Glutamatergic neuron (in vitro differentiated cells): Measurements from ENCODE around the gene EVI5L. TPM values are rescaled to one million over a fixed set of nuclear protein-coding genes. Genes with fewer than 3 reads are reported as not detected.

Source experiments
- DNase-seq: peaks from one replicate; pipeline ENCODE4 v3.0.0; 2022
- H3K27ac Mint-ChIP-seq: one replicate; pipeline ENCODE4 v1.8.0; 2020; ENCODE audit warnings: mild to moderate bottlenecking, mixed read lengths, inconsistent platforms; ENCODE audit not compliant: unreplicated experiment
- H3K27me3 Mint-ChIP-seq: one replicate; pipeline ENCODE4 v1.8.0; 2020; ENCODE audit warnings: mild to moderate bottlenecking, moderate library complexity, mixed read lengths, inconsistent platforms; ENCODE audit not compliant: unreplicated experiment
- H3K36me3 Mint-ChIP-seq: one replicate; pipeline ENCODE4 v1.8.0; 2020; ENCODE audit warnings: mild to moderate bottlenecking, mixed read lengths, inconsistent platforms; ENCODE audit not compliant: unreplicated experiment
- H3K4me1 Mint-ChIP-seq: one replicate; pipeline ENCODE4 v1.8.0; 2020; ENCODE audit warnings: mild to moderate bottlenecking, low read depth, mixed read lengths, inconsistent platforms; ENCODE audit not compliant: unreplicated experiment
- H3K4me3 Mint-ChIP-seq: one replicate; pipeline ENCODE4 v1.8.0; 2020; ENCODE audit warnings: mild to moderate bottlenecking, mixed read lengths, inconsistent platforms; ENCODE audit not compliant: unreplicated experiment
- H3K9me3 Mint-ChIP-seq: one replicate; pipeline ENCODE4 v1.8.0; 2020; ENCODE audit warnings: mild to moderate bottlenecking, moderate library complexity, mixed read lengths, inconsistent platforms; ENCODE audit not compliant: unreplicated experiment
- CTCF ChIP-seq: fragments of 200-600 bp; sonication (generic); IDR thresholded peaks from one replicate; pipeline ENCODE4 v1.5.0; 2021; ENCODE audit not compliant: partially characterized antibody, unreplicated experiment
- total RNA-seq: library from RNA; stranded (reverse); fragmentation: NEBNext Ultra II Directional; extraction: Animal tissue kit (Norgen Biotek cat#: 25700); gene quantifications from one replicate; pipeline ENCODE4 v1.2.1, GENCODE V29; 2021; ENCODE audit not compliant: unreplicated experiment

Gene EVI5L
- total RNA-seq, 1 donor from 2014 or later, result 36.4 TPM

DNA sequence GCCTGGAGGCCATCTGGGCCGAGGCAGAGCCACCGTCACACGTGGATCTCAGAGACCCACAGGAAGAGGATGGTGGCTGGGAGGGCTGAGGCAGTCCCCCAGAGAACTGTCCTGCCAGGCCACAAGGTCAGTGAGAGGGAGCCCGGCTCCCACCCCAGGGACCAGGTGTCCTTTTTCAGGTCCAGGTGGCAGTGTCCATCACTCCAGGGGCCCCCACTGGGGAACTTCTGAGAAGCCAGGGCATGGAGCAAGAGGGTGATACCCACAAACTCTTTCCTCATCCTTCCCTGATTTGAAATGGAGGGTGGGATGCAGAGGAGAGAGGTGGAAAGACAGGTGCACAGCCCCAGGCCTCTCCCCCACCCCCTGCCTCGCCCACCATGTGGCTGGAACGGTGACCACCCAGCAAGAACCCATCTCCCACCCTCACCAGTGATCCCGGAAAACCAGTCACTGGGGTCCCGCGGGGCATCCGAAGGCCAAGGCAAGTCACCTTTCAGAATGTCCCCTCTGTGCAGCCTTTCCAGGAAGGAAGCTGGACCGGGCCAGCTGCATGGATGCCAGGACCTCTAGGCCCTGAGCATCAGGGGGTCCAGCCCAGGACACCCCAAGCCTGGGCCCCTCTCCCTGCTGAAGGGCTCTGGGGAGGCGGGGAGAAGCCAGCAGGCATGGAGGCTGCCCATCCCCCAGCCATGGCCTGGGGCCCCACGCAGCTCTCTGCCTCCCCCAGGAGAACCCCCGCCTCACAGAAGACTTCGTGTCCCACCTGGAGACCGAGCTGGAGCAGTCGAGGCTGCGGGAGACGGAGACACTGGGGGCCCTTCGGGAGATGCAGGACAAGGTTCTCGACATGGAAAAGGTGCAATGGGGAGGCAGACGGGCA lies 30.1 kb downstream of the EVI5L start:
- peaks cover 3% of the 10 kb centered on the region for H3K4me1 Mint-ChIP-seq
- H3K9me3 Mint-ChIP-seq, result peaks cover 10% of the 10 kb centered on the region
- H3K27ac Mint-ChIP-seq, result no peak overlapping the region
- no peak overlapping the region for H3K4me3 Mint-ChIP-seq
- H3K36me3 Mint-ChIP-seq, result no peaks in the 10 kb centered on the region
- peaks cover 15% of the 10 kb centered on the region for H3K27me3 Mint-ChIP-seq
- no peak for DNase-seq
- TF ChIP-seq CTCF, result no peak

- Mint-ChIP-seq H3K27ac (peak overlapping the region; percentile 43), H3K9me3 (peaks cover 11% of the 10 kb centered on the region), H3K4me3 (peak overlapping the region; percentile 25)
Measured at GRCh38 chr19:7860714-7861618, 30.9 kb downstream of the EVI5L start.

GRCh38 chr19:7861619-7862412 lies 31.8 kb downstream of the EVI5L start:
- H3K27ac Mint-ChIP-seq, result no peak overlapping the region
- peak overlapping the region; percentile 76 for H3K4me3 Mint-ChIP-seq
- peaks cover 3% of the 10 kb centered on the region for H3K4me1 Mint-ChIP-seq
- no peak for TF ChIP-seq CTCF
- H3K36me3 Mint-ChIP-seq, result no peaks in the 10 kb centered on the region
- H3K9me3 Mint-ChIP-seq, result peaks cover 11% of the 10 kb centered on the region
- DNase-seq, result peak; percentile 23
- H3K27me3 Mint-ChIP-seq, result peaks cover 14% of the 10 kb centered on the region

More at GRCh38 chr19:7860714-7861618, 30.9 kb downstream of the EVI5L start:
- H3K36me3 Mint-ChIP-seq, result no peaks in the 10 kb centered on the region
- peaks cover 3% of the 10 kb centered on the region for H3K4me1 Mint-ChIP-seq
- TF ChIP-seq CTCF, result no peak
- H3K27me3 Mint-ChIP-seq, result peaks cover 14% of the 10 kb centered on the region
- DNase-seq, result no peak

DNA sequence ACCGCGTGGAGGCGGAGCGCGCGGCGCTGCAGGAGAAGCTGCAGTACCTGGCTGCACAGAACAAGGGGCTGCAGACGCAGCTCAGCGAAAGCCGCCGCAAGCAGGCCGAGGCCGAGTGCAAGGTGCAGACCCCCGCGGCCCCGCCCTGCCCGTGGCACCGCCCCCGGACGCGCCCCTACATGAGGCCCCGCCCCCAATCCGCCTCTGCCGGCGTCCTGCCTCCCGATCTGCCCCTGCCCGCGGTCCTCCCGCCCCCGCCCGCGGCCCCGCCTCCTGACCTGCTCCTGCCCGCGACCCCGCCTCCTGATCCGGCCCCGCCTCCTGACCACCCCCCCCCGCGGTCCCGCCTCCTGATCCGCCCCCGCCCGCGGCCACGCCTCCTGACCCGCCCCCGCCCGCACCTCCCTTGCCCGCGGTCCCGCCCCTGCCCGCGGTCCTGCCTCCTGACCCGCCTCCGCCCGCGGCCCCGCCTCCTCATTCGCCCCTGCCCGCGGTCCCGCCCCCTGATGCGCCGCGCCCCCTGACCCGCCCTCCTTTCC lies 32.5 kb downstream of the EVI5L start:
- peaks cover 3% of the 10 kb centered on the region for H3K4me1 Mint-ChIP-seq
- H3K27ac Mint-ChIP-seq, result no peak overlapping the region
- TF ChIP-seq CTCF, result no peak
- H3K4me3 Mint-ChIP-seq, result peak overlapping the region; percentile 76
- H3K36me3 Mint-ChIP-seq, result no peaks in the 10 kb centered on the region
- H3K9me3 Mint-ChIP-seq, result peaks cover 11% of the 10 kb centered on the region
- peaks cover 16% of the 10 kb centered on the region for H3K27me3 Mint-ChIP-seq
- peak; percentile 96 for DNase-seq
